Endothelial cell of umbilical vein (primary cell): ENCODE data around the gene GPR157. TPM values are rescaled to one million over a fixed set of nuclear protein-coding genes. Genes with fewer than 3 reads are reported as not detected.

Source experiments
- BruUV-seq: library from RNA; stranded (reverse); fragments of 400-500 nt; replicated peaks from 2 replicates; lab custom pipeline; 2021; lab: Mats Ljungman, UMichigan
- CTCF ChIA-PET: fragments of 300-600, 350-600 bp; sonication (Branson Sonifier 250); formaldehyde crosslinking; loops from one replicate; lab custom pipeline; 2021; ENCODE audit warnings: antibody characterized with exemption, inconsistent platforms; lab: Charles Lee
- POLR2A ChIA-PET: fragments of 300-600, 350-600 bp; sonication (Branson Sonifier 250); formaldehyde crosslinking; loops from one replicate; lab custom pipeline; 2021; ENCODE audit warnings: antibody characterized with exemption, inconsistent platforms; lab: Charles Lee
- DNase-seq: peaks from one replicate; pipeline ENCODE4 v3.0.0-alpha.2; 2011; ENCODE audit warnings: low read depth, low spot score
- FAIRE-seq: peaks from 2 replicates; lab custom pipeline; 2011; peaks lifted over from hg19 to GRCh38; lab: Jason Lieb, UNC
- H2AFZ ChIP-seq: 2 replicates; pipeline ENCODE4 v1.6.0; 2012; ENCODE audit warnings: low read depth, low read length, control low read depth, inconsistent platforms
- H3K27ac ChIP-seq: 2 replicates; pipeline ENCODE4 v1.5.1; 2011; ENCODE audit warnings: low read depth, mild to moderate bottlenecking, control low read depth, low read length, moderate library complexity; ENCODE audit not compliant: insufficient read depth
- H3K27me3 ChIP-seq, 2 experiments: 2 replicates each; pipeline versions ENCODE4 v1.6.0 to v1.6.1; 2011; ENCODE audit warnings: low read length in 2 of 2, mixed read lengths in 1 of 2; ENCODE audit not compliant: control insufficient read depth in 2 of 2, insufficient read depth in 2 of 2
- H3K36me3 ChIP-seq, 2 experiments: 2 replicates in 1 of 2; 3 replicates in 1 of 2; pipeline ENCODE4 v1.5.1; 2011; ENCODE audit warnings: low read length in 2 of 2, mild to moderate bottlenecking in 1 of 2, moderate library complexity in 1 of 2; ENCODE audit not compliant: control insufficient read depth in 2 of 2, insufficient read depth in 2 of 2; ENCODE audit errors: extremely low read depth in 1 of 2
- H3K4me1 ChIP-seq: 3 replicates; pipeline ENCODE4 v1.5.1; 2011; ENCODE audit warnings: mild to moderate bottlenecking, low read length; ENCODE audit not compliant: control insufficient read depth, insufficient read depth; ENCODE audit errors: extremely low read depth
- H3K4me2 ChIP-seq: 2 replicates; pipeline ENCODE4 v1.6.1; 2011; ENCODE audit warnings: low read length, control low read depth, mixed read lengths; ENCODE audit not compliant: insufficient read depth
- H3K4me3 ChIP-seq, 3 experiments: fragments of 200-600 bp in 1 of 3; sonication (generic), shearing (Covaris generic) in 1 of 3; replicated peaks in 1 of 3; 2 replicates each; pipeline ENCODE4 v1.5.1; 2011 to 2016; ENCODE audit warnings: control low read depth in 3 of 3, low read length in 3 of 3, mild to moderate bottlenecking in 2 of 3, inconsistent platforms in 1 of 3, low read depth in 1 of 3, moderate library complexity in 1 of 3; ENCODE audit not compliant: insufficient read depth in 1 of 3
- H3K79me2 ChIP-seq: 2 replicates; pipeline ENCODE4 v1.6.0; 2012; ENCODE audit warnings: low read length, inconsistent platforms; ENCODE audit not compliant: control insufficient read depth, insufficient read depth
- H3K9ac ChIP-seq: replicated peaks from 2 replicates; pipeline ENCODE3; 2011; ENCODE audit warnings: low read length, control low read depth; ENCODE audit not compliant: insufficient read depth; ENCODE audit errors: extremely low read depth
- H3K9me1 ChIP-seq: replicated peaks from 3 replicates; pipeline ENCODE4 v1.6.0; 2011; ENCODE audit warnings: mild to moderate bottlenecking, low read length; ENCODE audit not compliant: control insufficient read depth, insufficient read depth; ENCODE audit errors: extremely low read depth
- H3K9me3 ChIP-seq: replicated peaks from 2 replicates; pipeline ENCODE4 v1.5.1; 2012; ENCODE audit warnings: low read length, inconsistent platforms; ENCODE audit not compliant: control insufficient read depth, insufficient read depth
- H4K20me1 ChIP-seq: replicated peaks from 2 replicates; pipeline ENCODE3; 2011; ENCODE audit warnings: mild to moderate bottlenecking, low read length; ENCODE audit not compliant: control insufficient read depth, insufficient read depth; ENCODE audit errors: extremely low read depth
- CTCF ChIP-seq, 2 donors: IDR thresholded peaks; 1 replicate in 1 of 2; 2 replicates in 1 of 2; pipeline ENCODE4 v1.5.1; 2011; ENCODE audit warnings: low read length in 2 of 2, mild to moderate bottlenecking in 2 of 2, moderate library complexity in 2 of 2, control low read depth in 1 of 2, inconsistent platforms in 1 of 2, low read depth in 1 of 2; ENCODE audit not compliant: insufficient read depth in 1 of 2; ENCODE audit errors: extremely low read depth in 1 of 2
- EZH2 ChIP-seq: IDR thresholded peaks from 2 replicates; pipeline ENCODE4 v1.6.1; 2012; ENCODE audit warnings: borderline replicate concordance, low read depth, mild to moderate bottlenecking, moderate library complexity, low read length, inconsistent platforms; ENCODE audit not compliant: severe bottlenecking
- FOS ChIP-seq: IDR thresholded peaks from 2 replicates; pipeline ENCODE4 v1.6.1; 2011; ENCODE audit warnings: mild to moderate bottlenecking, low read length, moderate library complexity, borderline replicate concordance; ENCODE audit not compliant: insufficient read depth
- GATA2 ChIP-seq: IDR thresholded peaks from 2 replicates; pipeline ENCODE4 v1.7.0; 2011; ENCODE audit warnings: low read depth, mild to moderate bottlenecking, moderate library complexity, mixed read lengths, low read length; ENCODE audit not compliant: insufficient read length, insufficient read depth
- JUN ChIP-seq: IDR thresholded peaks from 2 replicates; pipeline ENCODE4 v1.6.1; 2011; ENCODE audit warnings: borderline replicate concordance, low read depth; ENCODE audit not compliant: insufficient read length, insufficient read depth
- MAX ChIP-seq: IDR thresholded peaks from 2 replicates; pipeline ENCODE4 v1.6.1; 2011; ENCODE audit not compliant: insufficient read depth, insufficient read length
- MYC ChIP-seq: IDR thresholded peaks from one replicate; pipeline ENCODE4 v1.6.1; 2011; ENCODE audit warnings: mild to moderate bottlenecking, low read depth, low read length
- POLR2A ChIP-seq: IDR thresholded peaks from 2 replicates; pipeline ENCODE4 v1.6.1; 2012; ENCODE audit warnings: low read depth, mild to moderate bottlenecking, control low read depth, low read length
- POLR2AphosphoS5 ChIP-seq: IDR thresholded peaks from 2 replicates; pipeline ENCODE4 v1.6.1; 2012; ENCODE audit warnings: low read depth, mild to moderate bottlenecking, control low read depth, low read length, moderate library complexity; ENCODE audit not compliant: insufficient read depth
- dilution Hi-C: fragments of 300-500 bp; cut with MboI; formaldehyde crosslinking; loops from one replicate; pipeline ENCODE4 v1.15.0; 2019; ENCODE audit warnings: low sequenced_read_pairs; ENCODE audit not compliant: extremely low pct_ligation_motif_present
- intact Hi-C: fragments of 100-400 bp; cut with micrococcal nuclease; formaldehyde crosslinking; loops from one replicate; pipeline ENCODE4 v1.10.0; 2022
- polyA plus RNA-seq, 4 experiments: library from polyadenylated mRNA; depleted of rRNA in 3 of 4; stranded (reverse) in 3 of 4; unstranded in 1 of 4; fragments of >200 nt; gene quantifications; 2 replicates each; pipeline versions ENCODE4 v1.2.1 to v1.2.3, GENCODE V29; 2011 to 2012; ENCODE audit warnings: missing spikeins in 1 of 4
- total RNA-seq: library from RNA; stranded (reverse); gene quantifications from 2 replicates; pipeline ENCODE4 v1.2.3, GENCODE V29; 2021

GPR157 gene
- total and polyA plus RNA-seq, 2 donors (not counting 3 experiments of a cell fraction or from before 2014, with no cell fraction given) = 1.0 to 6.5 TPM

- no peak overlapping the region for H3K9ac ChIP-seq
- dilution Hi-C loops (no loop called here), intact Hi-C loops (no loop called here)
- no peaks in the 10 kb centered on the region for H3K9me1 ChIP-seq
- H3K36me3 ChIP-seq = peaks cover 3 to 20% of the 10 kb centered on the region in 2 experiments
- peaks cover 97% of the 10 kb centered on the region for H3K79me2 ChIP-seq
- no peaks in the 10 kb centered on the region for H4K20me1 ChIP-seq
- FAIRE-seq (no peak), DNase-seq (no peak)
- CTCF ChIA-PET = interaction anchor here (1.9 kb wide), 1 partner anchor 8 kb away, joined by 6 read pairs; no protein-coding TSS in a partner anchor
- no peak overlapping the region for H3K4me3 ChIP-seq
- H3K4me2 ChIP-seq = no peak overlapping the region
- no peaks in the 10 kb centered on the region for H3K9me3 ChIP-seq
- no peaks in the 10 kb centered on the region for H3K27me3 ChIP-seq
- H2AFZ ChIP-seq = no peak overlapping the region
- POLR2A ChIA-PET = interaction anchor here (0.6 kb wide), 1 partner anchor 298 kb away, joined by 4 read pairs; no protein-coding TSS in a partner anchor
- no TSS peak for BruUV-seq
- H3K27ac ChIP-seq = no peak overlapping the region
- H3K4me1 ChIP-seq = peaks cover under 1% of the 10 kb centered on the region
- TF ChIP-seq FOS (no peak), POLR2AphosphoS5 (no peak), EZH2 (no peak), MYC (no peak), GATA2 (no peak), MAX (no peak), JUN (no peak), CTCF (IDR thresholded peaks at IDR 0.05; ENCODE audit: extremely low read depth in 1 of 2, insufficient read depth in 1 of 2, low read depth in 1 of 2, low read length in 2 of 2) (no peak), POLR2A (no peak)
Observed at GRCh38 chr1:9174762-9175161, 45.9 kb upstream of the GPR157 start.
